Body of pancreas (tissue), 4 donors: ENCODE results near the gene NT5C. TPM values are rescaled to one million over a fixed set of nuclear protein-coding genes. Genes with fewer than 3 reads are reported as not detected.
"Not testable (repeated sequence)": the region's sequence is repeated elsewhere in the genome, so short reads cannot be mapped to it uniquely, and the experiment has no call there.

Experiments
- ATAC-seq: fragments of 150-250 bp; one replicate; pipeline ENCODE4 v1.9.1; 2016
- DNase-seq, 4 donors: peaks; one replicate each; pipeline ENCODE4 v3.0.0-alpha.2; 2019
- H3K27ac ChIP-seq, 4 donors: fragments of 200-600 bp; sonication (generic); 1 replicate in 3 of 4; 2 replicates in 1 of 4; pipeline versions ENCODE4 v1.5.1 to v1.6.1; 2016 to 2019; ENCODE audit warnings: mild to moderate bottlenecking in 1 of 4, mixed read lengths in 1 of 4, moderate library complexity in 1 of 4
- H3K27me3 ChIP-seq, 2 donors: fragments of 200-600 bp; sonication (generic); one replicate each; pipeline ENCODE4 v1.6.0; 2016; ENCODE audit warnings: mild to moderate bottlenecking in 1 of 2
- H3K36me3 ChIP-seq, 2 donors: fragments of 200-600 bp; sonication (generic); replicated peaks in 1 of 2; 2 replicates each; pipeline ENCODE4 v1.5.1; 2016; ENCODE audit warnings: low read depth in 2 of 2; ENCODE audit not compliant: insufficient read depth in 1 of 2
- H3K4me1 ChIP-seq: fragments of 200-600 bp; sonication (generic); one replicate; pipeline ENCODE4 v1.6.0; 2016
- H3K4me3 ChIP-seq, 2 donors: fragments of 200-600 bp; sonication (generic); 1 replicate in 1 of 2; 2 replicates in 1 of 2; pipeline ENCODE4 v1.5.1; 2016 to 2019
- H3K9me3 ChIP-seq, 3 donors: fragments of 200-600 bp; sonication (generic); 1 replicate in 2 of 3; 2 replicates in 1 of 3; pipeline ENCODE4 v1.5.1; 2016
- POLR2A ChIP-seq, 3 donors: fragments of 450-650 bp; IDR thresholded peaks; one replicate each; pipeline ENCODE4 v1.6.1; 2016; ENCODE audit warnings: antibody characterized with exemption in 3 of 3, mild to moderate bottlenecking in 2 of 3
- WGBS, 2 donors: methylation state at CpG; one replicate each; pipeline ENCODE4 v1.1.5; 2017; 5-methylcytosine and 5-hydroxymethylcytosine counted together
- intact Hi-C: fragments of 100-400 bp; cut with DNase I; formaldehyde crosslinking; loops from one replicate; pipeline ENCODE4 v1.15.1; 2023
- total RNA-seq, 2 donors: library from RNA; depleted of rRNA; stranded (reverse); fragments of >200 nt; gene quantifications; one replicate each; pipeline ENCODE4 v1.1.0, GENCODE V29; 2016
- TF ChIP-seq, protein P1 (sequence below), 7 experiments: fragments of 450-650 bp in 4 of 7; fragments of 200-600 bp in 3 of 7; sonication (generic) in 3 of 7; IDR thresholded peaks; one replicate each; pipeline ENCODE4 v1.5.1; 2016 to 2019; ENCODE audit warnings: antibody characterized with exemption in 7 of 7

The NT5C gene
- total RNA-seq, 2 donors from 2014 or later = 69.9 to 71.3 TPM

DNA sequence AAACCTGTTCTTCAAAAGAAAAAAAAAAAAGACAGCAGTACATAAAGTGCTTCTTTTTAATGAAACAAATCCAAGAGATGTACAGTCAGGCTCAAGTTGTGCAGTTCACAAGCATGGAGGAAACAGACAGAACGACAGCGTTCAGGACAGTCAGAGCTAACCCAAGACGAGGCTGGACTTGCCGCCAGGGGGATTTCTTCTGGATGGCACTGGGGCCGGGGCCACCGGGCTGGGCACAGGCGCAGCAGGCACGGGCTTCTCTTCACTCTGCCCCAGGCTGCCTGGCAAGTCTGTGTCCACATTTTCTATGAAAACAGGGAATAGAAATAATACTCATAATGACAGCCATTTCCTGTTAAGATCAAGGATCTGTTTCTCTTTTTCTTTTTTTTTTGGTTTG lies 4.4 kb upstream of the NT5C start:
- TF ChIP-seq, protein P1, sequence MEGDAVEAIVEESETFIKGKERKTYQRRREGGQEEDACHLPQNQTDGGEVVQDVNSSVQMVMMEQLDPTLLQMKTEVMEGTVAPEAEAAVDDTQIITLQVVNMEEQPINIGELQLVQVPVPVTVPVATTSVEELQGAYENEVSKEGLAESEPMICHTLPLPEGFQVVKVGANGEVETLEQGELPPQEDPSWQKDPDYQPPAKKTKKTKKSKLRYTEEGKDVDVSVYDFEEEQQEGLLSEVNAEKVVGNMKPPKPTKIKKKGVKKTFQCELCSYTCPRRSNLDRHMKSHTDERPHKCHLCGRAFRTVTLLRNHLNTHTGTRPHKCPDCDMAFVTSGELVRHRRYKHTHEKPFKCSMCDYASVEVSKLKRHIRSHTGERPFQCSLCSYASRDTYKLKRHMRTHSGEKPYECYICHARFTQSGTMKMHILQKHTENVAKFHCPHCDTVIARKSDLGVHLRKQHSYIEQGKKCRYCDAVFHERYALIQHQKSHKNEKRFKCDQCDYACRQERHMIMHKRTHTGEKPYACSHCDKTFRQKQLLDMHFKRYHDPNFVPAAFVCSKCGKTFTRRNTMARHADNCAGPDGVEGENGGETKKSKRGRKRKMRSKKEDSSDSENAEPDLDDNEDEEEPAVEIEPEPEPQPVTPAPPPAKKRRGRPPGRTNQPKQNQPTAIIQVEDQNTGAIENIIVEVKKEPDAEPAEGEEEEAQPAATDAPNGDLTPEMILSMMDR (IDR thresholded peaks at IDR 0.05) = no peak
- no peak for TF ChIP-seq POLR2A (IDR thresholded peaks at IDR 0.05)
- no peak for ATAC-seq
- no peaks in the 10 kb centered on the region for H3K9me3 ChIP-seq
- H3K36me3 ChIP-seq = no peaks in the 10 kb centered on the region
- intact Hi-C loops = no loop called here
- 83 to 91% methylated on average over 8 of the region's 8 CpGs for WGBS, 2 donors
- DNase-seq = no peak
- H3K27ac ChIP-seq = no peak overlapping the region
- H3K4me1 ChIP-seq = peaks cover 9% of the 10 kb centered on the region
- H3K4me3 ChIP-seq = no peak overlapping the region
- no peaks in the 10 kb centered on the region for H3K27me3 ChIP-seq

DNA sequence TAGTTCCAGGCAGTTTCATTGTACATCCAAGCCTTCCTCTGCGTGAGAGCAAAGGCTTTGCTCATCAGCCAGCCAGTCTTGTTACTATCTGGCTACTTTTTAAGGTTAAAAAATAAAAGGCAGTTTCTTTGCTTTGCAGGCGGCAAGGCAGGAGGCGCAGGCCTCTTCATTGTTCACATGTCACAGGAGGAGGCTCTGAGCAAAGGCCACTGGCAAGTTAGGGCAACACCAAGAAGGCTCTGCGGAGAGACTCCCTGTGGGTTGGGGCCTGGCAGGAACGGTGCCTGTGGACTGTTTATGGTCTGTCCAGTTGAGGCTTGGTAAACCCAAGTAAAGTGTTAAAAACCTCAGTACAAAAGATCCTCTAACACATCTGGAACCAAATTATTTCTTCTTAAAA lies 3.9 kb upstream of the NT5C start:
- peaks cover 14% of the 10 kb centered on the region for H3K4me1 ChIP-seq
- DNase-seq = no peak
- no peaks in the 10 kb centered on the region for H3K27me3 ChIP-seq
- no peak overlapping the region for H3K4me3 ChIP-seq
- no peaks in the 10 kb centered on the region for H3K9me3 ChIP-seq
- no peak for ATAC-seq
- no peak overlapping the region for H3K27ac ChIP-seq
- TF ChIP-seq, protein P1 (IDR thresholded peaks at IDR 0.05) = no peak
- TF ChIP-seq POLR2A (IDR thresholded peaks at IDR 0.05) = no peak
- H3K36me3 ChIP-seq = no peaks in the 10 kb centered on the region
- intact Hi-C loops = no loop called here
- WGBS, 2 donors = 80 to 85% methylated on average over 5 of the region's 5 CpGs

DNA sequence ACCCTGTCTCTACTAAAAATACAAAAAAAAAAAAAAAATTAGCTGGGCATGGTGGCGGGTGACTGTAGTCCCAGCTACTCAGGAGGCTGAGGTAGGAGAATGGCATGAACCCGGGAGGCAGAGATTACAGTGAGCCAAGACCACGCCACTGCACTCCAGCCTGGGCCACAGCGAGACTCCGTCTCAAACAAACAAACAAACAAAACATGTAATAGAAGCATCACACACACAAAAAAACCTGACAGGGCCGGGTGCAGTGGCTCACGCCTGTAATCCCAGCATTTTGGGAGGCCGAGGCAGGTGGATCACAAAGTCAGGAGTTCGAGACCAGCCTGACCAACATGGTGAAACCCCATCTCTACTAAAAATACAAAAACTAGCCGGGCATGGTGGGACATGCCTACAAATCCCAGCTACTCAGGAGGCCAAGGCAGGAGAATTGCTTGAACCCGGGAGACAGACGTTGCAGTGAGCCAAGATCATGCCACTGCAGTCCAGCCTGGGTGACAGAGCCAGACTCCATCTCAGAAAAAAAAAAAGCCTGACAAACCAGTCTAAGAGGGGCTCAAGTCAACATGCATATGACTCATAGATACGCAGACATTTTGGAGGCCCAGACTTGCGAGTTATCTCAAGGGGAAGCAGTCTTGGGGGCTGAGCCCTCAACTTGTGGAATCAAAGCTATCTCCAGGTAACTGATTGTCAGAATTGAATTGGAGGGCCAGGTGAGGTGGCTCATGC lies 2.2 kb upstream of the NT5C start:
- peaks cover 18% of the 10 kb centered on the region for H3K4me1 ChIP-seq
- DNase-seq, H3K27ac ChIP-seq, ATAC-seq, H3K9me3 ChIP-seq, H3K36me3 ChIP-seq, intact Hi-C loops, H3K27me3 ChIP-seq, H3K4me3 ChIP-seq: not testable (repeated sequence)
- 84 to 86% methylated on average over 14 of the region's 14 CpGs for WGBS, 2 donors

DNA sequence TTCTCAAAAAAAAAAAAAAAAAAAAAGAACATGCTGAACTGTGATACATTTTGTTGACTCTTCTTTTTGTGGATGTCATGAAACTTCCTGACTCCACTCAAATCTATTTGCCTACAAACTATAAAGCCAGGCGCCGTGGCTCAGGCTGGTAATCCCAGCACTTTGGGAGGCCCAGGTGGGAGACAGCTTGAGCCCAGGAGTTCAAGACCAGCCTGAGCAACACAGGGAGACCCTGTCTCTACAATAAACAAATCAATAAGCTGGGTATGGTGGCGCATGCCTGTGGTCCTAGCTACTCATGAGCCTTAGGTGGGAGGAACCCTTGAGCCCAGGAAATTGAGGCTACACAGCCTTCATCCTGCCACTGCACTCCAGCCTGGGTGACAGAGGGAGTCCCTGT lies 1.5 kb upstream of the NT5C start:
- 89 to 98% methylated on average over 2 to 3 of the region's 3 CpGs for WGBS, 2 donors
- TF ChIP-seq, protein P1 (IDR thresholded peaks at IDR 0.05) = no peak
- TF ChIP-seq POLR2A (IDR thresholded peaks at IDR 0.05) = no peak
- DNase-seq = no peak

DNA sequence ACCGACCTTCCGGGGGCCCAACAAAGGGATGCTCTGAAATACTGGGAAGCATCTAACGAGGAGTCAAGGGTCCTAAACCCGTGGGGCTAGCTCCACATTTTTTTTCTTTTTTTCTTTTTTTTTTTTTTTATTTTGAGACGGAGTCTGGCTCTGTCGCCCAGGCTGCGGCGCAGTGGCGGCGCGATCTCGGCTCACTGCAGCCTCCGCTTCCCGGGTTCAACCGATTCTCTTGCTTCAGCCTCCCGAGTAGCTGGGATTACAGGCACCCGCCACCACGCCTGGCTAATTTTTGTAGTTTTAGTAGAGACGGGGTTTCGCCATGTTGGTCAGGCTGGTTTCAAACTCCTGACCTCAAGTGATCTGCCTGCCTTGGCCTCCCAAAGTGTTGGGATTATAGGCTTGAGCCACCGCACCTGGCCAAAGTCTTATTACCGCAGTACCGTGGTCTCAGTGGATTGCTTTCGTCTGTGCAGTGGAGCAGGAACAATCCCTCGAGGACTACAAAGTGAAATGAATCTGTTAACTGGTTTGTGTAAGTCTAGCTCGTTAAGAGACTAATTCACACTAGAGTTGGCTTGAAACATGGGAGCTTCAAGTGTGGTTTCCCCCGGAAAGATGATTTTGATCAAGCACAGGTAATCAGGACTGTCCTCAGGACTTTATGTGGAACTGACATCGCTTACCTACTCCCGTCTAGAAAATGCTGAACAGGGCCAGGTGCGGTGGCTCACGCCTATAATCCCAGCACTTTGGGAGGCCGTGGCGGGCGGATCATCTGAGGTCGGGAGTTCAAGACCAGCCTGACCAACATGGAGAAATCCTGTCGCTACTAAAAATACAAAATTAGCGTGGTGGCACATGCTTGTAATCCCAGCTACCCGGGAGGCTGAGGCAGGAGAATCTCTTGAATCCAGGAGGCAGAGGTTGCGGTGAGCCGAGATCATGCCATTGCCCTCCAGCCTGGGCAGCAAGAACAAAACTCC lies 767 bp upstream of the NT5C start:
- H3K9me3 ChIP-seq, H3K27me3 ChIP-seq, H3K36me3 ChIP-seq, ATAC-seq, intact Hi-C loops, DNase-seq: not testable (repeated sequence)
- 77 to 83% methylated on average over 40 of the region's 40 CpGs for WGBS, 2 donors
- Histone ChIP-seq H3K27ac (peak overlapping the region; percentile 48 to 89 (median 87)), H3K4me1 (peaks cover 18% of the 10 kb centered on the region), H3K4me3 (peak overlapping the region; percentile 76 to 92)

More for the DNA sequence above, 1.5 kb upstream of the NT5C start:
- peaks cover 18% of the 10 kb centered on the region for H3K4me1 ChIP-seq
- no peak overlapping the region for H3K4me3 ChIP-seq
- no peaks in the 10 kb centered on the region for H3K9me3 ChIP-seq
- no peak overlapping the region for H3K27ac ChIP-seq
- no peaks in the 10 kb centered on the region for H3K36me3 ChIP-seq
- intact Hi-C loops = no loop called here
- ATAC-seq = no peak
- H3K27me3 ChIP-seq = no peaks in the 10 kb centered on the region
